ENCODE data around the gene IFNGR1. TPM values are rescaled to one million over a fixed set of nuclear protein-coding genes. Genes with fewer than 3 reads are reported as not detected.

Gene IFNGR1
- total and polyA plus RNA-seq, 2 of the 13 experiments (the other 11 are each of a cell fraction or from before 2014, with no cell fraction given), result 82.8 to 87.8 TPM

- TF ChIP-seq HNF4G (IDR thresholded peaks at IDR 0.05; ENCODE audit: borderline replicate concordance, low read depth, low read length), result peak; percentile 41; the same call in 1 of the 2 replicates
- TF ChIP-seq HNF4G (CRISPR knock-in tag; IDR thresholded peaks at IDR 0.05; ENCODE audit: borderline replicate concordance, low read depth), result no peak
- 0 out of 2 replicates have a peak, but pooled peaks have one; percentile 12 for TF ChIP-seq SIN3A (IDR thresholded peaks at IDR 0.05; ENCODE audit: borderline replicate concordance, low read depth, low read length)
- TF ChIP-seq CREBL2 (CRISPR knock-in tag; IDR thresholded peaks at IDR 0.05; ENCODE audit: borderline replicate concordance), result 0 out of 2 replicates have a peak, but pooled peaks have one; percentile 38
- 0 out of 2 replicates have a peak, but pooled peaks have one; percentile 27 for TF ChIP-seq ZNF574 (CRISPR knock-in tag; IDR thresholded peaks at IDR 0.05)
- TF ChIP-seq ZNF274 (CRISPR knock-in tag; IDR thresholded peaks at IDR 0.05), result no peak
- TF ChIP-seq MAX (IDR thresholded peaks at IDR 0.05), result peak; percentile 61
- peak; percentile 45; the same call in 1 of the 2 replicates for TF ChIP-seq FOXA3 (CRISPR knock-in tag; IDR thresholded peaks at IDR 0.05)
- 0 out of 2 replicates have a peak, but pooled peaks have one; percentile 26 for TF ChIP-seq ZNF414 (CRISPR knock-in tag; IDR thresholded peaks at IDR 0.05)
- TF ChIP-seq ZNF446 (CRISPR knock-in tag; IDR thresholded peaks at IDR 0.05), result no peak
- no peak for TF ChIP-seq TP53 (CRISPR knock-in tag; conservative IDR thresholded peaks at IDR 0.05)
- peak; percentile 68 for TF ChIP-seq HNF4A (CRISPR knock-in tag; IDR thresholded peaks at IDR 0.05)
- 0 out of 2 replicates have a peak, but pooled peaks have one; percentile 7 for TF ChIP-seq AFF4 (CRISPR knock-in tag; IDR thresholded peaks at IDR 0.05)
- TF ChIP-seq ARID5B (CRISPR knock-in tag; IDR thresholded peaks at IDR 0.05), result 0 out of 2 replicates have a peak, but pooled peaks have one; percentile 19
- no peak for TF ChIP-seq NR2F6 (IDR thresholded peaks at IDR 0.05)
- 0 out of 2 replicates have a peak, but pooled peaks have one; percentile 6 for TF ChIP-seq NR2F6 (CRISPR knock-in tag; IDR thresholded peaks at IDR 0.05)
Measured at GRCh38 chr6:137217801-137218472, 1.2 kb downstream of the IFNGR1 start (continued).

Data from HepG2 (cell line).